GM19238 (cell line): ENCODE data around the gene CES1.
"Not testable (repeated sequence)": the region's sequence is repeated elsewhere in the genome, so short reads cannot be mapped to it uniquely, and the experiment has no call there.

Experiments
- DNase-seq: peaks from one replicate; pipeline ENCODE4 v3.0.0; 2011; ENCODE audit warnings: low spot score; ENCODE audit not compliant: insufficient read length

CES1 gene

DNA sequence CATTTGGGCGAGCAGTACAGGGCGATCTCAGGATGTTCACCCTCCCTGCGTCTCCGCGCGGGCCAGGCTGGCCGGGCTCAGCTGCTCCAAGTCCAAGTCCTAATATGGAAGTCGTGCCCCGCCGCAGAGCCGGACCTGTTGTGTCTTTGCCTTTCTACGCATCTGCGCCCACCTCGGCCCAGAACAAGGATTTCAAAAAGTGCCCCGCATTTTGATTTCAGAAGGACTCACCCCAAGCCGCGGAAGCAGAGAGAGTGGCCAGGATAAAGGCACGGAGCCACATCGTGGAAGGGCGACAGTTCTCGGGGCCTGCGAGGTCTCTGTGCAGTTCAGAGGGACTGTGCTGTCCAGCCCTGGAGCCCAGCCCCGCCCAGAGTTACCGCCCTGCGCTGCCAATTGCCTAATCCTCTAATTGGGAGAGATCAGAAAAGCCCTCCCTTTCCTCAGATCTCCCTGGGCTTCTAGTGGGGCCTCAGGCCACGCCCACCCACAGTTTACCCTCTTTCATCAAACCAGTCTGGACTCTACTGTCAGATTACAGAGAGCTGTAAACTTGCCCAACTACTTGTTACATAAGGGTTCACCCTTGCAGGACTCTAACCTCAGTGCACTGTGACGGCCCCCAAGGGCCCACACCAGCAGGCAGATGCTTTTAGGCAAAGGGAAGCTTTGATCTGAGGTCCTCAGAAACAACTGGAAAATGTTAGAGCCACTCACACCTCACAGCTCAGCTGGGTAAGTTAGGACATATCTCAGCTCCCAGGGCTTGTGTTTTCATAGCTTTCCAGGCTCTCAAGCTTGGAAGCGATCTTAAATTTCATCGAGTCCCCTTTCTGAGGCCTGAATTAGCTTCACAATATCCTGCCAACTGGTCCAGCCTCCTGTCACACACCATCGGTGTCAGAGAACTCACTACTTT is at the start of gene CES1:
TSS of gene CES1 (minus strand) at position 324 of the 919 bp plus-strand sequence. CDS start at position 283, 41 bp downstream.
- no peak for DNase-seq

GRCh38 chr16:55876854-55877253 is 44.0 kb upstream of the CES1 start:
- DNase-seq: no peak

DNA sequence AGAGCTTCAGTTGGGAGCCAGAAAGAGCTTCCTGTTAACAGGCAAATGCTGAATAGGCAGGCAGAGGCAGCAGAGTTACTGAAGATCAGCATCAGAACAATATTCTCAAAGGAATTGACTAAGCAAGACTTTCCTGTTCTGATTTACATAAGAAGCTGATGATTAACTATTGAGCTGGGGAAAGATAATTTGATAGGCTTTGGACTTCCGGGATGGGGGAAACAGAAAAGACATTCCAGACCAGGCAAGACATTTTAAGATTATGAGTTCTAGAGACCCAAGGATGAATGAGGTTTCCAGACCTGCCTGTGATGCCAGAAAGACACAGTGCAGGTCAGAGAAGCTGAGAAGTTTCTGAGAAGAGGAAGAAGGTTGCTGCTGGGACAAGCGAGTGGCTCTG is 42.4 kb upstream of the CES1 start, which contains the start of gene CES5A:
TSS of gene CES5A (minus strand) at position 101 of the 400 bp plus-strand sequence. CDS start 152 bp downstream, outside the sequence.
- DNase-seq: no peak

DNA sequence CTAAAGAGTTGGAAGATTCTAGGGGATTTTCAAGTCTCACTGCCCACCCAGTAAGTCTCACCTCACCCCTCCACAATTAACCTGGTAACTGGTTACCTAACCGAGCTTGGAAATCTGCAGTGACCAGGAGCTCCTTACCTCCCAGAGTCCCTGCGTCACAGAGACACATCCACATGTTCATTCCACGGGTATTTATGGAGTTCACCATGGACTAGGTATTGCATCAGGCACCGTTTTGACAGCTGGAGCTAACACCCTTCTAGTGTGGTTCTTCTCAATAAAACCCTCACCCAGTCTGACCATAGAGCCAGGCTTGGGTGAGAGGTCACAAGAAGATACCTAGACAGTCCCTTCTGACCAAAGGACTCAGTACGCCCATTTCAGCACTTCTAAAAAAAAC is 40.2 kb upstream of the CES1 start:
- DNase-seq: no peak

- DNase-seq: no peak
Measured at GRCh38 chr16:55872130-55872529, 39.2 kb upstream of the CES1 start.

- DNase-seq: no peak
Measured at GRCh38 chr16:55871411-55872038, 38.6 kb upstream of the CES1 start.

GRCh38 chr16:55868980-55869379 is 36.1 kb upstream of the CES1 start:
- DNase-seq: no peak

DNA sequence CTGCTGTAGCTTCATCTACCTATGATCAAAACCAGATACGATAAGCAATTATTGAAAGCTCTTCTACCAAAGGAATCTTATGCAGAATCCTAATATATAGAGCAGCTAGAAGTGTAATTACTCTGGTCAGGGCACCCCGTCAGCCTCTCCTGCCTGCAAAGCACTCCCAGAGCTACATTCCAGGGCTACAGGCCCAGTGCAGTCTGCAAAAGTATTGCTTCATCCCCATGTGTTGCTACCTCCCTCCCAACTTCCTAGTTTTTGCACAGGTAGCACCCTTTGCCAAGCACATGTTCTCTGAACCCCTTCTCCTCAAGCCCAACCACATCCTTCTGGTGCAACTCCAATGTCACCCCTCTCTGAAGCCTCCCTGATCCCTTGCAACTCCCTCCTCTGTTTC is 35.2 kb upstream of the CES1 start:
- DNase-seq: no peak

- no peak for DNase-seq
Measured at GRCh38 chr16:55861288-55861687, 28.4 kb upstream of the CES1 start.

- not testable (repeated sequence) for DNase-seq
Measured at GRCh38 chr16:55857650-55858049, 24.8 kb upstream of the CES1 start.

DNA sequence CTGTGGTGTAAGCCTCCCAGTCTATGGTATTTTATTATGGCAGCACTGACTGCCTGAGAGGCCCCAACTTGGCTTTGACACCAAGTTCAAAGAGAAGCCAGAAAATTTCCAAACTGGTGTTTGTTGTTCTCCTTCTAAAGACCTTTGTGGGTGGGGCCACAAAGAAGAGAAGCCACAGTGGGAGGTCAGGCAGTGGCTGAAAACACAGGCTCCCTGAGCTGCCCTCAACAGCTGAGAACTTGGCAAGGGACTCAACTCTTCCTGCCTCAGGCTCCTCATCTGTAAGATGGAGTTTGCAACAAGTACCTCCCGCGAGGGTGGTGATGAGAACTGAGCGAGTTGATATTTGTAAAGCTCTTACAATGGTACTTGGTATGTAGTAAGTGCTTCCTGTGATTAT is 24.1 kb upstream of the CES1 start:
- no peak for DNase-seq

- DNase-seq: no peak
Measured at GRCh38 chr16:55853114-55853513, 20.2 kb upstream of the CES1 start.

DNA sequence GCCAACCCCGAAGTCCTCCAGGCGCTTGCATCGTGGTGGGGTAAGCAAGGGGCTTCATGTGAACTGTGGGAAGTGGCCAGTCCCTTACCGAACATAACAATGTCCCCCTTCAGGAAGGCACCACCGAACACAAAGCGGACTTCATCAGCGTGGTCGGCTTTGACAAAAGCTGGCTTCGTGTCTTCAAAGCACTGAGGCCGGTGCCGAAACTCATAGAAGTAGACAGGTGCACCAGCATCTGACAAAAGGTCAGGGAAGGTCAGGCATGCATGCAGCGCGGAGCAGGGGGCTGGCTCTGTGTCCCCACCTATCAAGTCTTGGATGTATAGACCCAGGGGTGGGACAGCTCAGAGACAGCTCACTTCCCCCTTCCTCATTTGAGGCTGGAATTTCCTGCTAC is 16.6 kb upstream of the CES1 start:
- no peak for DNase-seq

- DNase-seq: no peak
Measured at GRCh38 chr16:55846598-55847346, 13.9 kb upstream of the CES1 start.

DNA sequence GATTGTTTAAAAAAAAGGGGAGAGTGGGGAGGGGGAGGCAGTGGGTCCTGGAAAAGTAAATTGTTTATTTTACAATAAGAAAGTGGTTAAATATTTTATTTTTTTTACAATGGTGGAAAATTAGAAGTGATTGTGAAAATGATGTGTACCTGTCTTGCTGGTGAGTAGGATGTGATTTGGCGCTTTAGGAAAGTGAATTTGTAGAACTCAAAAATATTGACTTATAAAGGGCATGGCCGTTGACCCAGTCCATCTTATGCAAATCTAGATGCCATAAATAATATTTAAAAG is 10.2 kb upstream of the CES1 start:
- no peak for DNase-seq

- peak; percentile 13 for DNase-seq
Measured at GRCh38 chr16:55842369-55843104, 9.6 kb upstream of the CES1 start.

GRCh38 chr16:55839115-55839514 is 6.2 kb upstream of the CES1 start:
- no peak for DNase-seq

DNA sequence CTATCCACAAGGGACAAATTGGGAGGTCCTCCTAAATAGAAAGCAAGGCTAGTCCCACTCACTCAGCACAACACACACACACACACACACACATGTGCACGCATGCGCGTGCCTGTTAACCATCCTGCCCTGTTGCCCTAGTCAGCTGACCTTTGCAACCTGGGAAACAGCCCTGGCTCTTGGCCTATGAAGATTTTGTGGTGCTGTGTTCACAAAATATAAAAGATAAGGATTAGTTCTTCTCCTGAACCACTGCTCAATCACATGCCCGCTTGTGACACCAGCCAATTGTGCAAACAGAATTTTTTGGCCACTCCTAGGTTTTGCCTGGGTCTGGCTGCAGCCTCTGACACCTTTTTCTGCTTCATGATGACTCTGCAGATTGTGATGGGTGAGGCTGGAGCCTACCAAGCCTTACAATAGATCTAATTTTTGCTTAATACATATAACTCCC is 3.3 kb upstream of the CES1 start:
- DNase-seq: no peak

- DNase-seq: no peak
Measured at GRCh38 chr16:55835581-55835980, 2.7 kb upstream of the CES1 start.

- not testable (repeated sequence) for DNase-seq
Measured at GRCh38 chr16:55835173-55835572, 2.3 kb upstream of the CES1 start.

- DNase-seq: no peak
Measured at GRCh38 chr16:55834049-55834448, 1.2 kb upstream of the CES1 start.
